Activated naive CD4-positive, alpha-beta T cell treated with anti-CD3 and anti-CD28 coated beads, Interleukin-2, amount 10 ng/mL, durations not matched to agents 7 days and 5 days (primary cell): Measurements from ENCODE around the gene ZNF664.

ENCODE experiments used
- CTCF ChIA-PET: fragments of 350-600 bp; sonication (Branson Sonifier 250); formaldehyde crosslinking; loops from one replicate; lab custom pipeline; 2021; ENCODE audit warnings: antibody characterized with exemption; lab: Charles Lee
- DNase-seq: peaks from one replicate; pipeline ENCODE4 v3.0.0-alpha.2; 2020
- H3K27ac Mint-ChIP-seq: one replicate; pipeline ENCODE4 v1.8.0; 2021; ENCODE audit warnings: mild to moderate bottlenecking, moderate library complexity, mixed read lengths
- H3K27me3 Mint-ChIP-seq: one replicate; pipeline ENCODE4 v1.8.0; 2021; ENCODE audit warnings: mild to moderate bottlenecking, mixed read lengths
- H3K36me3 Mint-ChIP-seq: one replicate; pipeline ENCODE4 v1.8.0; 2021; ENCODE audit warnings: mixed read lengths
- H3K4me1 Mint-ChIP-seq: one replicate; pipeline ENCODE4 v1.8.0; 2021; ENCODE audit warnings: mixed read lengths
- H3K4me3 Mint-ChIP-seq: one replicate; pipeline ENCODE4 v1.8.0; 2021; ENCODE audit warnings: mild to moderate bottlenecking, moderate library complexity, mixed read lengths
- H3K9me3 Mint-ChIP-seq: one replicate; pipeline ENCODE4 v1.8.0; 2021; ENCODE audit warnings: mixed read lengths

The ZNF664 gene

GRCh38 chr12:124006846-124007713 lies 34.1 kb downstream of the ZNF664 start:
- DNase-seq, result no peak
- H3K27me3 Mint-ChIP-seq, result no peaks in the 10 kb centered on the region
- no peaks in the 10 kb centered on the region for H3K9me3 Mint-ChIP-seq
- peak overlapping the region; percentile 17 for H3K4me3 Mint-ChIP-seq
- H3K36me3 Mint-ChIP-seq, result peaks cover 23% of the 10 kb centered on the region
- CTCF ChIA-PET, result interaction anchor here (0.7 to 1.8 kb wide), 9 partner anchors 8 to 101 kb away, joined by 3 to 10 read pairs (median 4); no protein-coding TSS in a partner anchor
- peaks cover 38% of the 10 kb centered on the region for H3K4me1 Mint-ChIP-seq
- H3K27ac Mint-ChIP-seq, result peak overlapping the region; percentile 89

- H3K4me1 Mint-ChIP-seq, result peaks cover 38% of the 10 kb centered on the region
- peak overlapping the region; percentile 80 for H3K27ac Mint-ChIP-seq
- CTCF ChIA-PET, result interaction anchor here (0.8 to 1.5 kb wide), 4 partner anchors 20 to 102 kb away, joined by 3 to 5 read pairs (median 4); no protein-coding TSS in a partner anchor
- H3K9me3 Mint-ChIP-seq, result no peaks in the 10 kb centered on the region
- H3K36me3 Mint-ChIP-seq, result peaks cover 30% of the 10 kb centered on the region
- DNase-seq, result peak; percentile 32
- H3K27me3 Mint-ChIP-seq, result no peaks in the 10 kb centered on the region
- H3K4me3 Mint-ChIP-seq, result peak overlapping the region; percentile 4
Observed at GRCh38 chr12:124007826-124008570, 35.0 kb downstream of the ZNF664 start.

- Mint-ChIP-seq H3K27ac (no peak overlapping the region), H3K36me3 (peaks cover 36% of the 10 kb centered on the region), H3K27me3 (no peaks in the 10 kb centered on the region), H3K4me1 (peaks cover 38% of the 10 kb centered on the region), H3K9me3 (no peaks in the 10 kb centered on the region), H3K4me3 (no peak overlapping the region)
- DNase-seq, result no peak
- CTCF ChIA-PET, result interaction anchor here (0.8 to 1.5 kb wide), 3 partner anchors 24 to 103 kb away, joined by 3 to 5 read pairs (median 4); no protein-coding TSS in a partner anchor
Observed at GRCh38 chr12:124008595-124008994, 35.6 kb downstream of the ZNF664 start.

GRCh38 chr12:124009781-124010180 lies 36.8 kb downstream of the ZNF664 start:
- H3K36me3 Mint-ChIP-seq, result peaks cover 39% of the 10 kb centered on the region
- no peaks in the 10 kb centered on the region for H3K27me3 Mint-ChIP-seq
- no peak for DNase-seq

GRCh38 chr12:124010687-124011086 lies 37.7 kb downstream of the ZNF664 start:
- CTCF ChIA-PET, result no interaction called here
- H3K27me3 Mint-ChIP-seq, result no peaks in the 10 kb centered on the region
- DNase-seq, result no peak
- H3K36me3 Mint-ChIP-seq, result peaks cover 39% of the 10 kb centered on the region
- H3K9me3 Mint-ChIP-seq, result no peaks in the 10 kb centered on the region
- peaks cover 35% of the 10 kb centered on the region for H3K4me1 Mint-ChIP-seq
- H3K4me3 Mint-ChIP-seq, result no peak overlapping the region
- no peak overlapping the region for H3K27ac Mint-ChIP-seq

More at GRCh38 chr12:124009781-124010180, 36.8 kb downstream of the ZNF664 start:
- CTCF ChIA-PET, result interaction anchor here (0.6 kb wide), 1 partner anchor 22 kb away, joined by 3 read pairs; no protein-coding TSS in a partner anchor
- no peak overlapping the region for H3K4me3 Mint-ChIP-seq
- H3K27ac Mint-ChIP-seq, result no peak overlapping the region
- peaks cover 38% of the 10 kb centered on the region for H3K4me1 Mint-ChIP-seq
- no peaks in the 10 kb centered on the region for H3K9me3 Mint-ChIP-seq

GRCh38 chr12:124011435-124012115 lies 38.6 kb downstream of the ZNF664 start:
- Mint-ChIP-seq H3K27ac (no peak overlapping the region), H3K36me3 (peaks cover 37% of the 10 kb centered on the region), H3K4me3 (no peak overlapping the region), H3K9me3 (no peaks in the 10 kb centered on the region), H3K4me1 (peaks cover 26% of the 10 kb centered on the region), H3K27me3 (no peaks in the 10 kb centered on the region)
- CTCF ChIA-PET, result no interaction called here
- no peak for DNase-seq

GRCh38 chr12:124013073-124013472 lies 40.1 kb downstream of the ZNF664 start:
- H3K4me3 Mint-ChIP-seq, result no peak overlapping the region
- DNase-seq, result no peak
- no peak overlapping the region for H3K27ac Mint-ChIP-seq
- peaks cover 32% of the 10 kb centered on the region for H3K36me3 Mint-ChIP-seq
- H3K9me3 Mint-ChIP-seq, result no peaks in the 10 kb centered on the region
- no peaks in the 10 kb centered on the region for H3K27me3 Mint-ChIP-seq
- CTCF ChIA-PET, result interaction anchor here (1.4 kb wide), 1 partner anchor 20 kb away, joined by 4 read pairs; no protein-coding TSS in a partner anchor
- H3K4me1 Mint-ChIP-seq, result peaks cover 13% of the 10 kb centered on the region

GRCh38 chr12:124015494-124016461 lies 42.8 kb downstream of the ZNF664 start:
- H3K27me3 Mint-ChIP-seq, result peaks cover 1% of the 10 kb centered on the region
- no peak overlapping the region for H3K4me3 Mint-ChIP-seq
- H3K9me3 Mint-ChIP-seq, result no peaks in the 10 kb centered on the region
- peaks cover 27% of the 10 kb centered on the region for H3K36me3 Mint-ChIP-seq
- H3K27ac Mint-ChIP-seq, result no peak overlapping the region
- CTCF ChIA-PET, result interaction anchor here (0.8 kb wide), 1 partner anchor 10 kb away, joined by 3 read pairs; no protein-coding TSS in a partner anchor
- no peak for DNase-seq
- H3K4me1 Mint-ChIP-seq, result peaks cover 2% of the 10 kb centered on the region

- DNase-seq, result no peak
- H3K4me1 Mint-ChIP-seq, result no peaks in the 10 kb centered on the region
- peaks cover 5% of the 10 kb centered on the region for H3K27me3 Mint-ChIP-seq
- H3K9me3 Mint-ChIP-seq, result no peaks in the 10 kb centered on the region
- H3K4me3 Mint-ChIP-seq, result no peak overlapping the region
- CTCF ChIA-PET, result no interaction called here
- H3K27ac Mint-ChIP-seq, result no peak overlapping the region
- peaks cover 19% of the 10 kb centered on the region for H3K36me3 Mint-ChIP-seq
Observed at GRCh38 chr12:124017064-124017463, 44.0 kb downstream of the ZNF664 start.

- no peak overlapping the region for H3K4me3 Mint-ChIP-seq
- no peaks in the 10 kb centered on the region for H3K9me3 Mint-ChIP-seq
- no peak for DNase-seq
- CTCF ChIA-PET, result interaction anchor here (0.6 to 1.0 kb wide), 2 partner anchors 14 to 86 kb away, joined by 3 to 7 read pairs; no protein-coding TSS in a partner anchor
- no peaks in the 10 kb centered on the region for H3K4me1 Mint-ChIP-seq
- H3K27me3 Mint-ChIP-seq, result peaks cover 5% of the 10 kb centered on the region
- H3K36me3 Mint-ChIP-seq, result peaks cover 6% of the 10 kb centered on the region
- H3K27ac Mint-ChIP-seq, result no peak overlapping the region
Observed at GRCh38 chr12:124018539-124018938, 45.5 kb downstream of the ZNF664 start.

- Mint-ChIP-seq H3K4me1 (no peaks in the 10 kb centered on the region), H3K27me3 (peaks cover 5% of the 10 kb centered on the region), H3K36me3 (peaks cover 3% of the 10 kb centered on the region), H3K4me3 (no peak overlapping the region), H3K27ac (no peak overlapping the region), H3K9me3 (no peaks in the 10 kb centered on the region)
- no peak for DNase-seq
- CTCF ChIA-PET, result interaction anchor here (0.6 to 1.0 kb wide), 2 partner anchors 13 to 86 kb away, joined by 3 to 7 read pairs; no protein-coding TSS in a partner anchor
Observed at GRCh38 chr12:124019115-124019514, 46.1 kb downstream of the ZNF664 start.

- H3K27me3 Mint-ChIP-seq, result peaks cover 5% of the 10 kb centered on the region
- H3K4me3 Mint-ChIP-seq, result no peak overlapping the region
- H3K9me3 Mint-ChIP-seq, result no peaks in the 10 kb centered on the region
- CTCF ChIA-PET, result interaction anchor here (0.6 to 1.2 kb wide), 4 partner anchors 8 to 120 kb away, joined by 3 read pairs; no protein-coding TSS in a partner anchor
- no peaks in the 10 kb centered on the region for H3K36me3 Mint-ChIP-seq
- peak overlapping the region; percentile 25 for H3K27ac Mint-ChIP-seq
- H3K4me1 Mint-ChIP-seq, result no peaks in the 10 kb centered on the region
- DNase-seq, result no peak
Observed at GRCh38 chr12:124020514-124020949, 47.5 kb downstream of the ZNF664 start.
